BJ (cell line): ENCODE data around the gene ABLIM1. TPM values are rescaled to one million over a fixed set of nuclear protein-coding genes. Genes with fewer than 3 reads are reported as not detected.

Source experiments
- CTCF ChIA-PET: fragments of 350-600 bp; formaldehyde crosslinking; extraction: SDS; loops from one replicate; lab custom pipeline; 2021; ENCODE audit warnings: antibody characterized with exemption, inconsistent platforms; lab: Yijun Ruan, JAX
- POLR2A ChIA-PET: fragments of 300-600 bp; sonication (Branson Sonifier 250); formaldehyde crosslinking; extraction: SDS; loops from one replicate; lab custom pipeline; 2021; ENCODE audit warnings: antibody characterized with exemption; lab: Charles Lee
- DNase-seq: peaks from one replicate; pipeline ENCODE4 v3.0.0-alpha.2; 2011; ENCODE audit warnings: low read depth
- H3K27me3 ChIP-seq: 2 replicates; pipeline ENCODE4 v1.6.0; 2011; ENCODE audit warnings: low read length; ENCODE audit not compliant: control insufficient read depth, insufficient read depth
- H3K36me3 ChIP-seq: 2 replicates; pipeline ENCODE4 v1.5.1; 2011; ENCODE audit warnings: low read length; ENCODE audit not compliant: control insufficient read depth, insufficient read depth
- H3K4me3 ChIP-seq: 2 replicates; pipeline ENCODE4 v1.5.1; 2011; ENCODE audit warnings: low read depth, mild to moderate bottlenecking, control low read depth, low read length
- CTCF ChIP-seq: IDR thresholded peaks from 2 replicates; pipeline ENCODE4 v1.5.1; 2011; ENCODE audit warnings: low read depth, mild to moderate bottlenecking, control low read depth, inconsistent platforms, low read length, moderate library complexity; ENCODE audit not compliant: insufficient read depth
- polyA plus RNA-seq: library from polyadenylated mRNA; depleted of rRNA; stranded (reverse); fragments of >200 nt; gene quantifications from 2 replicates; pipeline ENCODE4 v1.2.3, GENCODE V29; 2011

Gene ABLIM1
- polyA plus RNA-seq, 1 experiment: 14.4 TPM

GRCh38 chr10:114526504-114527238 lies 131.4 kb downstream of the ABLIM1 start:
- ChIA-PET POLR2A (no interaction called here), CTCF (interaction anchor here (0.7 to 1.6 kb wide), 3 partner anchors 9 to 259 kb away, joined by 3 to 4 read pairs (median 3); no protein-coding TSS in a partner anchor)
- Histone ChIP-seq H3K36me3 (no peaks in the 10 kb centered on the region), H3K27me3 (no peaks in the 10 kb centered on the region), H3K4me3 (no peak overlapping the region)
- no peak for DNase-seq
- TF ChIP-seq CTCF: 0 out of 2 replicates have a peak, but pooled peaks have one; percentile 4

- POLR2A ChIA-PET: no interaction called here
- no peak overlapping the region for H3K4me3 ChIP-seq
- TF ChIP-seq CTCF: no peak
- DNase-seq: no peak
- H3K27me3 ChIP-seq: no peaks in the 10 kb centered on the region
- no peaks in the 10 kb centered on the region for H3K36me3 ChIP-seq
- CTCF ChIA-PET: interaction anchor here (0.7 to 1.4 kb wide), 2 partner anchors 222 to 260 kb away, joined by 3 to 4 read pairs; no protein-coding TSS in a partner anchor
These were observed 132.0 kb downstream of the ABLIM1 start for GRCh38 chr10:114526126-114526503.

- no peak for DNase-seq
- no peaks in the 10 kb centered on the region for H3K27me3 ChIP-seq
- POLR2A ChIA-PET: no interaction called here
- no peak overlapping the region for H3K4me3 ChIP-seq
- TF ChIP-seq CTCF: no peak
- CTCF ChIA-PET: interaction anchor here (0.7 kb wide), 1 partner anchor 261 kb away, joined by 3 read pairs; no protein-coding TSS in a partner anchor
- H3K36me3 ChIP-seq: no peaks in the 10 kb centered on the region
These were observed 132.6 kb downstream of the ABLIM1 start for GRCh38 chr10:114525368-114525949.

GRCh38 chr10:114523876-114524275 lies 134.2 kb downstream of the ABLIM1 start:
- POLR2A ChIA-PET: no interaction called here
- no peak for DNase-seq
- CTCF ChIA-PET: no interaction called here

More at GRCh38 chr10:114523876-114524275, 134.2 kb downstream of the ABLIM1 start:
- no peaks in the 10 kb centered on the region for H3K36me3 ChIP-seq
- no peak overlapping the region for H3K4me3 ChIP-seq
- no peak for TF ChIP-seq CTCF
- no peaks in the 10 kb centered on the region for H3K27me3 ChIP-seq
